H1 (cell line): Measurements from ENCODE around the gene VSIR. TPM values are rescaled to one million over a fixed set of nuclear protein-coding genes. Genes with fewer than 3 reads are reported as not detected.

Experiments used
- CHD1 ChIP-seq: IDR thresholded peaks from 2 replicates; pipeline ENCODE4 v1.6.1; 2012; ENCODE audit warnings: low read depth, low read length, improper control_type of control experiment
- POLR2AphosphoS5 ChIP-seq: IDR thresholded peaks from 2 replicates; pipeline ENCODE4 v1.6.1; 2011; ENCODE audit warnings: low read depth, low read length
- RFX5 ChIP-seq: IDR thresholded peaks from 2 replicates; pipeline ENCODE4 v1.6.1; 2011; ENCODE audit warnings: low read depth, low read length, improper control_type of control experiment, borderline replicate concordance
- SP1 ChIP-seq: IDR thresholded peaks from 2 replicates; pipeline ENCODE4 v1.6.1; 2011; ENCODE audit warnings: low read depth, low read length
- SP2 ChIP-seq: IDR thresholded peaks from 2 replicates; pipeline ENCODE4 v1.6.1; 2012; ENCODE audit warnings: mild to moderate bottlenecking, low read length, inconsistent platforms
- TAF1 ChIP-seq: IDR thresholded peaks from 2 replicates; pipeline ENCODE4 v1.6.1; 2011; ENCODE audit warnings: mild to moderate bottlenecking, low read depth, low read length
- TCF12 ChIP-seq: IDR thresholded peaks from 2 replicates; pipeline ENCODE4 v1.6.1; 2011; ENCODE audit warnings: low read depth, mild to moderate bottlenecking, low read length
- polyA plus RNA-seq, 7 experiments: library from polyadenylated mRNA; depleted of rRNA in 3 of 7; stranded (reverse) in 5 of 7; unstranded in 2 of 7; fragments of >200 nt in 5 of 7; fragments of 200-250 nt in 2 of 7; gene quantifications; 1 replicate in 5 of 7; 2 replicates in 1 of 7; 4 replicates in 1 of 7; pipeline versions ENCODE4 v1.2.1 to v1.2.3, GENCODE V29; 2011 to 2013; ENCODE audit warnings: missing spikeins in 2 of 7, mixed read lengths in 2 of 7
- total RNA-seq: library from RNA; stranded (reverse); fragmentation: NEBNext Ultra II Directional; extraction: Animal tissue kit (Norgen Biotek cat#: 25700); gene quantifications from 2 replicates; pipeline ENCODE4 v1.2.1, GENCODE V29; 2021
- TF ChIP-seq, protein P1 (sequence below): IDR thresholded peaks from 2 replicates; pipeline ENCODE4 v1.6.1; 2012; ENCODE audit warnings: inconsistent platforms
- TF ChIP-seq, protein P2 (sequence below): IDR thresholded peaks from 2 replicates; pipeline ENCODE4 v1.6.1; 2012; ENCODE audit warnings: inconsistent platforms
- TF ChIP-seq, protein P3 (sequence below): fragments of 300-600 bp; sonication (generic); IDR thresholded peaks from 2 replicates; pipeline ENCODE4 v1.7.1; 2012; ENCODE audit warnings: low read length, moderate library complexity, mild to moderate bottlenecking, inconsistent platforms; ENCODE audit not compliant: insufficient replicate concordance

Gene VSIR
- total and polyA plus RNA-seq, 2 of the 8 experiments (the other 6 are each of a cell fraction or from before 2014, with no cell fraction given), result 0.33 TPM; not detected in 1

DNA sequence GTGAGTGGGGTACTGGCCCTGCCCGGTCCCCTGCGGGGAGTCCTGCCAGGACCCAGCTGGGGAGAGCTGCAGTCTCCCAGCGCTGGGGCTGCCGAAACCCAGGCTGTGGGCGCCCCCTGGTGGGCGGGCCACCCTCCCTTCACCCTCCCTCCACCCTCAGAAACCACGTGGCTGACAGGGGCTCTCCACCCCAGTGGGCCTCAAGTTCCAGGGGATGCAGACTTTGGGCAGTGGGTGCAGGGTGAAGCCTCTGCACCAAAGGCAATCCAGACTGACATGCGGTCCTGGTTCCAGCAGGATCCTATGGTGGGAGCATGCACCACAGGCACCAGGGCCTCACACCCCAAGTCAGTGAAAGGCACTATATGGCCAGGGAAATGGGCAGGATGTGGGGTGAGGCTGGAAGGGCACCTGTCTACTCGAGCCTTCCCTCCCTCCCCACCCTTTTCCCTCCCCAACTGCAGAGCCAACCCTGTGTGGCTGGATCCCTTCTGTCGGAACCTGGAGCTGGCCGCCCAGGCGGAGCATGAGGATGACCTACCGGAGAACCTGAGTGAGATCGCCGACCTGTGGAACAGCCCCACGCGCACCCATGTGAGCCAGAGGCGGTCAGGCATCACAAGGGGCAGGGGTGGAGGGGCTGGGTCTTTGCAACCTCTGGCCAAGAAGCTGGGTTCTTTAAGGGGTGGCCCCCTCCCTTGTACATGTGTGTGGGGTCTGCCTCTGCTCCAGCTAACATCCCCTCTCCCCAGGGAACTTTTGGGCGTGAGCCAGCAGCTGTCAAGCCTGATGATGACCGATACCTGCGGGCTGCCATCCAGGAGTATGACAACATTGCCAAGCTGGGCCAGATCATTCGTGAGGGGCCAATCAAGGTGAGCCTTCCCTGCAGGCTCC, 38.9 kb upstream of the VSIR start (continued):
- TF ChIP-seq POLR2AphosphoS5, result no peak
- no peak for TF ChIP-seq SP2
- TF ChIP-seq, protein P1, sequence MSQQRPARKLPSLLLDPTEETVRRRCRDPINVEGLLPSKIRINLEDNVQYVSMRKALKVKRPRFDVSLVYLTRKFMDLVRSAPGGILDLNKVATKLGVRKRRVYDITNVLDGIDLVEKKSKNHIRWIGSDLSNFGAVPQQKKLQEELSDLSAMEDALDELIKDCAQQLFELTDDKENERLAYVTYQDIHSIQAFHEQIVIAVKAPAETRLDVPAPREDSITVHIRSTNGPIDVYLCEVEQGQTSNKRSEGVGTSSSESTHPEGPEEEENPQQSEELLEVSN, result peak; percentile 41; the same call in 1 of the 2 replicates
- TF ChIP-seq, protein P2, sequence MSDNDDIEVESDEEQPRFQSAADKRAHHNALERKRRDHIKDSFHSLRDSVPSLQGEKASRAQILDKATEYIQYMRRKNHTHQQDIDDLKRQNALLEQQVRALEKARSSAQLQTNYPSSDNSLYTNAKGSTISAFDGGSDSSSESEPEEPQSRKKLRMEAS, result peak; percentile 82
- TF ChIP-seq SP1, result no peak
- no peak for TF ChIP-seq RFX5
- no peak for TF ChIP-seq TAF1
- no peak for TF ChIP-seq TCF12
- no peak for TF ChIP-seq CHD1
- TF ChIP-seq, protein P3, sequence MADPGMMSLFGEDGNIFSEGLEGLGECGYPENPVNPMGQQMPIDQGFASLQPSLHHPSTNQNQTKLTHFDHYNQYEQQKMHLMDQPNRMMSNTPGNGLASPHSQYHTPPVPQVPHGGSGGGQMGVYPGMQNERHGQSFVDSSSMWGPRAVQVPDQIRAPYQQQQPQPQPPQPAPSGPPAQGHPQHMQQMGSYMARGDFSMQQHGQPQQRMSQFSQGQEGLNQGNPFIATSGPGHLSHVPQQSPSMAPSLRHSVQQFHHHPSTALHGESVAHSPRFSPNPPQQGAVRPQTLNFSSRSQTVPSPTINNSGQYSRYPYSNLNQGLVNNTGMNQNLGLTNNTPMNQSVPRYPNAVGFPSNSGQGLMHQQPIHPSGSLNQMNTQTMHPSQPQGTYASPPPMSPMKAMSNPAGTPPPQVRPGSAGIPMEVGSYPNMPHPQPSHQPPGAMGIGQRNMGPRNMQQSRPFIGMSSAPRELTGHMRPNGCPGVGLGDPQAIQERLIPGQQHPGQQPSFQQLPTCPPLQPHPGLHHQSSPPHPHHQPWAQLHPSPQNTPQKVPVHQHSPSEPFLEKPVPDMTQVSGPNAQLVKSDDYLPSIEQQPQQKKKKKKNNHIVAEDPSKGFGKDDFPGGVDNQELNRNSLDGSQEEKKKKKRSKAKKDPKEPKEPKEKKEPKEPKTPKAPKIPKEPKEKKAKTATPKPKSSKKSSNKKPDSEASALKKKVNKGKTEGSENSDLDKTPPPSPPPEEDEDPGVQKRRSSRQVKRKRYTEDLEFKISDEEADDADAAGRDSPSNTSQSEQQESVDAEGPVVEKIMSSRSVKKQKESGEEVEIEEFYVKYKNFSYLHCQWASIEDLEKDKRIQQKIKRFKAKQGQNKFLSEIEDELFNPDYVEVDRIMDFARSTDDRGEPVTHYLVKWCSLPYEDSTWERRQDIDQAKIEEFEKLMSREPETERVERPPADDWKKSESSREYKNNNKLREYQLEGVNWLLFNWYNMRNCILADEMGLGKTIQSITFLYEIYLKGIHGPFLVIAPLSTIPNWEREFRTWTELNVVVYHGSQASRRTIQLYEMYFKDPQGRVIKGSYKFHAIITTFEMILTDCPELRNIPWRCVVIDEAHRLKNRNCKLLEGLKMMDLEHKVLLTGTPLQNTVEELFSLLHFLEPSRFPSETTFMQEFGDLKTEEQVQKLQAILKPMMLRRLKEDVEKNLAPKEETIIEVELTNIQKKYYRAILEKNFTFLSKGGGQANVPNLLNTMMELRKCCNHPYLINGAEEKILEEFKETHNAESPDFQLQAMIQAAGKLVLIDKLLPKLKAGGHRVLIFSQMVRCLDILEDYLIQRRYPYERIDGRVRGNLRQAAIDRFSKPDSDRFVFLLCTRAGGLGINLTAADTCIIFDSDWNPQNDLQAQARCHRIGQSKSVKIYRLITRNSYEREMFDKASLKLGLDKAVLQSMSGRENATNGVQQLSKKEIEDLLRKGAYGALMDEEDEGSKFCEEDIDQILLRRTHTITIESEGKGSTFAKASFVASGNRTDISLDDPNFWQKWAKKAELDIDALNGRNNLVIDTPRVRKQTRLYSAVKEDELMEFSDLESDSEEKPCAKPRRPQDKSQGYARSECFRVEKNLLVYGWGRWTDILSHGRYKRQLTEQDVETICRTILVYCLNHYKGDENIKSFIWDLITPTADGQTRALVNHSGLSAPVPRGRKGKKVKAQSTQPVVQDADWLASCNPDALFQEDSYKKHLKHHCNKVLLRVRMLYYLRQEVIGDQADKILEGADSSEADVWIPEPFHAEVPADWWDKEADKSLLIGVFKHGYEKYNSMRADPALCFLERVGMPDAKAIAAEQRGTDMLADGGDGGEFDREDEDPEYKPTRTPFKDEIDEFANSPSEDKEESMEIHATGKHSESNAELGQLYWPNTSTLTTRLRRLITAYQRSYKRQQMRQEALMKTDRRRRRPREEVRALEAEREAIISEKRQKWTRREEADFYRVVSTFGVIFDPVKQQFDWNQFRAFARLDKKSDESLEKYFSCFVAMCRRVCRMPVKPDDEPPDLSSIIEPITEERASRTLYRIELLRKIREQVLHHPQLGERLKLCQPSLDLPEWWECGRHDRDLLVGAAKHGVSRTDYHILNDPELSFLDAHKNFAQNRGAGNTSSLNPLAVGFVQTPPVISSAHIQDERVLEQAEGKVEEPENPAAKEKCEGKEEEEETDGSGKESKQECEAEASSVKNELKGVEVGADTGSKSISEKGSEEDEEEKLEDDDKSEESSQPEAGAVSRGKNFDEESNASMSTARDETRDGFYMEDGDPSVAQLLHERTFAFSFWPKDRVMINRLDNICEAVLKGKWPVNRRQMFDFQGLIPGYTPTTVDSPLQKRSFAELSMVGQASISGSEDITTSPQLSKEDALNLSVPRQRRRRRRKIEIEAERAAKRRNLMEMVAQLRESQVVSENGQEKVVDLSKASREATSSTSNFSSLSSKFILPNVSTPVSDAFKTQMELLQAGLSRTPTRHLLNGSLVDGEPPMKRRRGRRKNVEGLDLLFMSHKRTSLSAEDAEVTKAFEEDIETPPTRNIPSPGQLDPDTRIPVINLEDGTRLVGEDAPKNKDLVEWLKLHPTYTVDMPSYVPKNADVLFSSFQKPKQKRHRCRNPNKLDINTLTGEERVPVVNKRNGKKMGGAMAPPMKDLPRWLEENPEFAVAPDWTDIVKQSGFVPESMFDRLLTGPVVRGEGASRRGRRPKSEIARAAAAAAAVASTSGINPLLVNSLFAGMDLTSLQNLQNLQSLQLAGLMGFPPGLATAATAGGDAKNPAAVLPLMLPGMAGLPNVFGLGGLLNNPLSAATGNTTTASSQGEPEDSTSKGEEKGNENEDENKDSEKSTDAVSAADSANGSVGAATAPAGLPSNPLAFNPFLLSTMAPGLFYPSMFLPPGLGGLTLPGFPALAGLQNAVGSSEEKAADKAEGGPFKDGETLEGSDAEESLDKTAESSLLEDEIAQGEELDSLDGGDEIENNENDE, result no peak
